GM21786 (cell line): ENCODE results near the gene PODN.

Source experiments
- ATAC-seq: cut with Tn5 transposase; IDR thresholded peaks from one replicate; pipeline ENCODE4 v1.9.1; 2021; ENCODE audit not compliant: unreplicated experiment

Gene PODN

GRCh38 chr1:53130598-53130877 lies 68.5 kb downstream of the PODN start:
- no peak for ATAC-seq

GRCh38 chr1:53130878-53131589 lies 69.0 kb downstream of the PODN start:
- no peak for ATAC-seq

- no peak for ATAC-seq
Observed at GRCh38 chr1:53131590-53131938, 69.6 kb downstream of the PODN start.

GRCh38 chr1:53132176-53132575 lies 70.2 kb downstream of the PODN start:
- ATAC-seq = no peak

- ATAC-seq = no peak
Observed at GRCh38 chr1:53133261-53134041, 71.4 kb downstream of the PODN start.

- no peak for ATAC-seq
Observed at GRCh38 chr1:53134042-53134485, 72.1 kb downstream of the PODN start.
